Hepatocyte (in vitro differentiated cells): ENCODE measurements around the gene SAP30BP.

ENCODE experiments used
- CTCF ChIP-seq: fragments of 200-600 bp; sonication (generic); IDR thresholded peaks from 2 replicates; pipeline ENCODE4 v1.5.1; 2016; ENCODE audit warnings: antibody characterized with exemption, mild to moderate bottlenecking; ENCODE audit not compliant: poor library complexity
- EZH2 ChIP-seq: fragments of 200-600 bp; sonication (generic); IDR thresholded peaks from 2 replicates; pipeline ENCODE4 v1.6.1; 2016; ENCODE audit warnings: antibody characterized with exemption, mild to moderate bottlenecking, borderline replicate concordance
- EZH2phosphoT487 ChIP-seq: fragments of 200-600 bp; sonication (generic); IDR thresholded peaks from one replicate; pipeline ENCODE4 v1.6.1; 2018; ENCODE audit warnings: antibody characterized with exemption, mild to moderate bottlenecking, low read depth, moderate library complexity; ENCODE audit not compliant: unreplicated experiment, severe bottlenecking

- no peak for TF ChIP-seq CTCF
- TF ChIP-seq EZH2phosphoT487: no peak
- TF ChIP-seq EZH2: no peak
Measured at GRCh38 chr17:75688209-75688825, 21.2 kb downstream of the SAP30BP start.
